Esophagus muscularis mucosa (tissue), 3 donors: Measurements from ENCODE around the gene MANEA.

ENCODE experiments used
- EP300 ChIP-seq: sonication (generic); formaldehyde crosslinking; IDR thresholded peaks from one replicate; pipeline ENCODE4 v1.6.1; 2017; ENCODE audit warnings: antibody characterized with exemption
- POLR2AphosphoS5 ChIP-seq, 2 donors: sonication (generic); formaldehyde crosslinking; IDR thresholded peaks; one replicate each; pipeline ENCODE4 v1.6.1; 2017; ENCODE audit warnings: antibody characterized with exemption in 2 of 2

- TF ChIP-seq POLR2AphosphoS5 (IDR thresholded peaks at IDR 0.05) (no peak), EP300 (no peak)
Measured at GRCh38 chr6:95581073-95581472, 3.7 kb downstream of the MANEA start.
